ENCODE measurements around the gene GRIN3A. TPM values are rescaled to one million over a fixed set of nuclear protein-coding genes. Genes with fewer than 3 reads are reported as not detected.

Gene GRIN3A
- total RNA-seq, 1 experiment from 2014 or later: not detected

DNA sequence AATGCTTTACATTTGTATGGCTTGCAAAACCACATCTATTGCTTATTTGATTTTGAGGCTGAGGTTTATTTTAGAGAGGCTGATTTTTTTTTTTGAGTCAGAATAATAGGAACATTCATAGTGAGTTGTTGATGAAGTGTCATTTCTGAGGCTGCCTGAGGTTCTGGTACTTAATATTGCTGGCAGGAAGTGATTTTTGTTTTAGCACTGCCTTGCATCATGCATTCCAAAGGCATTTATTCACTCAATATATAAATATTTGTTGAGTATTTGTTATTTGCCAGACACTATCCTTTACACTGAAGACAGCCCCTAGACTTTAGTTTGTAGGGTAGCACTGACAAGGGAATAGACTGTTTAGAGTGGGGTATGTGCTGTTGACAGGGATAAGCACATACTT lies 202.1 kb downstream of the GRIN3A start:
- no peak overlapping the region for H3K56ac ChIP-seq (ENCODE audit: insufficient read length, low read depth, low read length)
- no peaks in the 10 kb centered on the region for H3K4me1 ChIP-seq (ENCODE audit: insufficient read depth, low read length)
- no peak overlapping the region for H3T11ph ChIP-seq (ENCODE audit: low read length)
- no peak overlapping the region for H3K18ac ChIP-seq (ENCODE audit: insufficient read length, low read depth, low read length)
- H2BK15ac ChIP-seq (ENCODE audit: low read depth, low read length): no peak overlapping the region
- no peak overlapping the region for H3K4ac ChIP-seq (ENCODE audit: low read depth, low read length)
- no peaks in the 10 kb centered on the region for H3K27me3 Mint-ChIP-seq (ENCODE audit: low read depth)
- no peak overlapping the region for H2BK20ac ChIP-seq (ENCODE audit: low read depth, low read length, poor library complexity, severe bottlenecking)
- peaks cover 5 to 6% of the 10 kb centered on the region in 2 experiments; a peak in 2 of 4 replicates for H3K4me1 Mint-ChIP-seq
- no peak overlapping the region for H4K8ac ChIP-seq (replicated peaks; ENCODE audit: insufficient read length, low read depth, low read length)
- H3K23me2 ChIP-seq (ENCODE audit: insufficient read length, low read depth, low read length, poor library complexity, severe bottlenecking): peaks cover 8% of the 10 kb centered on the region
- H3K79me1 ChIP-seq (ENCODE audit: insufficient read depth, low read depth, low read length, poor library complexity, severe bottlenecking): peaks cover 4% of the 10 kb centered on the region
- H3K27ac Mint-ChIP-seq: no peak overlapping the region
- H3K79me2 ChIP-seq (ENCODE audit: insufficient read depth, low read length): peaks cover 3% of the 10 kb centered on the region; the same call in 1 of the 2 replicates
- no peak overlapping the region for H4K5ac ChIP-seq (ENCODE audit: insufficient read length, low read depth, low read length)
- no peak for DNase-seq
- H2BK5ac ChIP-seq (ENCODE audit: insufficient read length, low read length): no peak overlapping the region
- no peak overlapping the region for H3K23ac ChIP-seq (ENCODE audit: insufficient read length, low read depth, low read length)
- TF ChIP-seq, protein P1, sequence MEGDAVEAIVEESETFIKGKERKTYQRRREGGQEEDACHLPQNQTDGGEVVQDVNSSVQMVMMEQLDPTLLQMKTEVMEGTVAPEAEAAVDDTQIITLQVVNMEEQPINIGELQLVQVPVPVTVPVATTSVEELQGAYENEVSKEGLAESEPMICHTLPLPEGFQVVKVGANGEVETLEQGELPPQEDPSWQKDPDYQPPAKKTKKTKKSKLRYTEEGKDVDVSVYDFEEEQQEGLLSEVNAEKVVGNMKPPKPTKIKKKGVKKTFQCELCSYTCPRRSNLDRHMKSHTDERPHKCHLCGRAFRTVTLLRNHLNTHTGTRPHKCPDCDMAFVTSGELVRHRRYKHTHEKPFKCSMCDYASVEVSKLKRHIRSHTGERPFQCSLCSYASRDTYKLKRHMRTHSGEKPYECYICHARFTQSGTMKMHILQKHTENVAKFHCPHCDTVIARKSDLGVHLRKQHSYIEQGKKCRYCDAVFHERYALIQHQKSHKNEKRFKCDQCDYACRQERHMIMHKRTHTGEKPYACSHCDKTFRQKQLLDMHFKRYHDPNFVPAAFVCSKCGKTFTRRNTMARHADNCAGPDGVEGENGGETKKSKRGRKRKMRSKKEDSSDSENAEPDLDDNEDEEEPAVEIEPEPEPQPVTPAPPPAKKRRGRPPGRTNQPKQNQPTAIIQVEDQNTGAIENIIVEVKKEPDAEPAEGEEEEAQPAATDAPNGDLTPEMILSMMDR (conservative IDR thresholded peaks at IDR 0.05): no peak
- H3K9me3 Mint-ChIP-seq: no peaks in the 10 kb centered on the region
- no peak overlapping the region for H2AFZ ChIP-seq (ENCODE audit: low read length)
- H3K4me3 Mint-ChIP-seq: no peak overlapping the region
- H3K9ac ChIP-seq (ENCODE audit: extremely low read depth, insufficient read length, low read length): no peak overlapping the region
- H3K14ac ChIP-seq (ENCODE audit: insufficient read depth, low read length): no peak overlapping the region
- H2BK120ac ChIP-seq (ENCODE audit: low read depth, low read length, poor library complexity, severe bottlenecking): no peak overlapping the region
- H2AK5ac ChIP-seq (ENCODE audit: insufficient read length, low read length): no peak overlapping the region
- no peak overlapping the region for H3K4me2 ChIP-seq (ENCODE audit: insufficient read depth, insufficient read length, low read length)
- H4K91ac ChIP-seq (ENCODE audit: insufficient read length, low read depth, low read length): no peak overlapping the region
- H4K20me1 ChIP-seq (ENCODE audit: control insufficient read depth, insufficient read depth, insufficient read length): no peaks in the 10 kb centered on the region
- H2BK12ac ChIP-seq (ENCODE audit: insufficient read length, low read depth, low read length): no peak overlapping the region
- H3K9me3 ChIP-seq (ENCODE audit: control insufficient read depth, low read depth, low read length): no peaks in the 10 kb centered on the region
- H3K36me3 Mint-ChIP-seq (ENCODE audit: insufficient read depth in 1 of 3, low read depth in 3 of 3): peaks cover 6 to 11% (median 9%) of the 10 kb centered on the region in 3 experiments; a peak in 6 of 7 replicates
- H3K27ac ChIP-seq (ENCODE audit: insufficient read length, low read depth, low read length): no peak overlapping the region
- H3K27me3 ChIP-seq (ENCODE audit: insufficient read depth, low read length): no peaks in the 10 kb centered on the region

Data from H9 (cell line).